ENCODE data around the gene PSRC1. TPM values are rescaled to one million over a fixed set of nuclear protein-coding genes. Genes with fewer than 3 reads are reported as not detected.

The PSRC1 gene
- total and polyA plus RNA-seq, 2 of the 8 experiments (the other 6 are each of a cell fraction or from before 2014, with no cell fraction given): 56.1 to 67.3 TPM

DNA sequence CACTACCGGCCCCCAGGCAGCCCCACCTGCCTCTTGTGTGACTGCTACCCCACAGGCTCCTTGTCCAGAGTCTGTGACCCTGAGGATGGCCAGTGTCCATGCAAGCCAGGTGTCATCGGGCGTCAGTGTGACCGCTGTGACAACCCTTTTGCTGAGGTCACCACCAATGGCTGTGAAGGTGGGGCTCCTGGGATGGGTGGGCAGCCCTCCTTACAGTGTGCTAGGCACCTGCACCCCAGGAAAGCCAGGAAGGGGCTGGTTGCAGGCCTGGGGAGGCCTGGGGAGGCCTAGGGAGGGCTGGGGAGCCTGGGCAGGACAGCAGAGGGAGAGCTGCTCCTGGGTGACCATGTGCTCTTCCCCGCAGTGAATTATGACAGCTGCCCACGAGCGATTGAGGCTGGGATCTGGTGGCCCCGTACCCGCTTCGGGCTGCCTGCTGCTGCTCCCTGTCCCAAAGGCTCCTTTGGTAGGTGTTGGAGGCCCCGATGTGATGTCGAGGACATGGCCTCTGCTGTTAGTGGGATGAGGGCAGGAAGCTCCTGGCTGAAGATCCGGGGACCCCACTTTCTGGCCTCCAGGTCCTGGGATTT lies 17.1 kb downstream of the PSRC1 start:
- POLR2A ChIA-PET (ENCODE audit: partially characterized antibody): interaction anchor here (1.0 kb wide), 1 partner anchor 166 kb away, joined by 3 read pairs; no protein-coding TSS in a partner anchor
- TF ChIP-seq RAD21 (IDR thresholded peaks at IDR 0.05 in 1 of 2, conservative IDR thresholded peaks at IDR 0.05 in 1 of 2; ENCODE audit: low read depth in 2 of 2, low read length in 2 of 2) (no peak), SP1 (IDR thresholded peaks at IDR 0.05; ENCODE audit: low read depth, low read length) (no peak), TAF1 (IDR thresholded peaks at IDR 0.05; ENCODE audit: low read depth, low read length) (no peak), KDM5A (IDR thresholded peaks at IDR 0.05; ENCODE audit: low read length) (no peak), TEAD4 (IDR thresholded peaks at IDR 0.05; ENCODE audit: low read depth, low read length) (no peak)
- Histone ChIP-seq H3K9ac (replicated peaks in 1 of 4; ENCODE audit: extremely low read depth in 1 of 4, low read depth in 3 of 4, low read length in 3 of 4) (no peak overlapping the region), H3K27ac (ENCODE audit: low read depth, low read length) (no peak overlapping the region), H3K4ac (replicated peaks; ENCODE audit: insufficient read length, low read depth, low read length) (no peak overlapping the region), H2BK120ac (replicated peaks; ENCODE audit: low read depth, low read length) (no peak overlapping the region), H4K5ac (ENCODE audit: insufficient read length, low read depth, low read length) (no peak overlapping the region), H4K8ac (ENCODE audit: extremely low read depth, insufficient read depth, low read length) (no peak overlapping the region), H3K4me1 (replicated peaks in 1 of 4; ENCODE audit: control insufficient read depth in 3 of 4, insufficient read depth in 4 of 4, low read length in 3 of 4) (peaks cover 0 to 4% (median under 1%) of the 10 kb centered on the region in 4 experiments; a peak in 1 of 7 replicates), H3K79me2 (ENCODE audit: control insufficient read depth in 1 of 2, insufficient read depth in 2 of 2, low read length in 2 of 2) (no peaks in the 10 kb centered on the region), H2BK20ac (ENCODE audit: low read length) (no peak overlapping the region), H3K27me3 (replicated peaks in 1 of 4; ENCODE audit: control insufficient read depth in 3 of 4, extremely low read depth in 1 of 4, insufficient read depth in 3 of 4, low read length in 3 of 4) (no peaks in the 10 kb centered on the region), H2AK5ac (ENCODE audit: low read depth, low read length) (no peak overlapping the region), H3K23me2 (ENCODE audit: low read depth, low read length) (no peaks in the 10 kb centered on the region), H4K20me1 (replicated peaks in 1 of 2; ENCODE audit: control insufficient read depth in 1 of 2, insufficient read depth in 2 of 2, low read length in 2 of 2) (peaks cover 0 to 9% of the 10 kb centered on the region in 2 experiments), H2AFZ (ENCODE audit: low read length) (no peak overlapping the region), H3K18ac (ENCODE audit: extremely low read depth, low read length) (no peak overlapping the region), H3K36me3 (ENCODE audit: control insufficient read depth in 2 of 4, insufficient read depth in 4 of 4, low read length in 3 of 4) (peaks cover 15 to 34% (median 22%) of the 10 kb centered on the region in 4 experiments; a peak in 6 of 8 replicates), H3K56ac (replicated peaks; ENCODE audit: insufficient read length, low read depth, low read length) (no peak overlapping the region), H3K9me3 (ENCODE audit: insufficient read depth in 2 of 2, low read depth in 1 of 2, low read length in 1 of 2) (no peaks in the 10 kb centered on the region), H4K91ac (replicated peaks; ENCODE audit: insufficient read length, low read length) (no peak overlapping the region), H2BK15ac (ENCODE audit: low read length) (no peak overlapping the region), H3K14ac (ENCODE audit: insufficient read length) (no peak overlapping the region), H3K79me1 (ENCODE audit: low read depth, low read length) (no peaks in the 10 kb centered on the region), H2BK5ac (ENCODE audit: low read depth, low read length) (no peak overlapping the region), H2BK12ac (ENCODE audit: low read depth, low read length) (no peak overlapping the region), H3K4me2 (ENCODE audit: insufficient read depth in 1 of 2, low read depth in 2 of 2, low read length in 2 of 2) (no peak overlapping the region), H3K4me3 (ENCODE audit: extremely low read depth in 1 of 4, insufficient read depth in 2 of 4, low read depth in 3 of 4, low read length in 4 of 4) (no peak overlapping the region), H3K23ac (ENCODE audit: insufficient read length) (no peak overlapping the region)
- no peak for FAIRE-seq
- CTCF ChIA-PET (ENCODE audit: partially characterized antibody): interaction anchor here (1.0 to 8.5 kb wide), 13 partner anchors 11 to 134 kb away, joined by 3 to 95 read pairs (median 16); partner anchors contain the start of genes PSRC1 and SORT1
- DNase-seq (ENCODE audit: low read depth in 1 of 2, low spot score in 2 of 2): no peak
- 92% methylated on average over 13 of the region's 13 CpGs; no CpG with 5 or more reads in 1 of the 2 experiments for WGBS, 2 experiments (ENCODE audit: extremely low coverage in 1 of 2, insufficient coverage in 1 of 2, insufficient read length in 1 of 2, insufficient replicate concordance in 2 of 2, low coverage in 1 of 2, low lambda C conversion rate in 2 of 2, missing lambda C conversion rate in 1 of 2)
